Endodermal cell (in vitro differentiated cells): ENCODE measurements around the gene FUT7. TPM values are rescaled to one million over a fixed set of nuclear protein-coding genes. Genes with fewer than 3 reads are reported as not detected.

Source experiments
- DNase-seq: peaks from one replicate; pipeline ENCODE4 v3.0.0-alpha.2; 2017
- H3K27ac ChIP-seq: 2 replicates; pipeline ENCODE4 v1.5.1; 2013; ENCODE audit warnings: mild to moderate bottlenecking, low read depth, low read length, moderate library complexity
- H3K27me3 ChIP-seq: 2 replicates; pipeline ENCODE4 v1.6.1; 2013; ENCODE audit warnings: mild to moderate bottlenecking, low read length, moderate library complexity; ENCODE audit not compliant: insufficient read depth, control insufficient read depth, poor library complexity, severe bottlenecking
- H3K36me3 ChIP-seq: 2 replicates; pipeline ENCODE4 v1.7.0; 2013; ENCODE audit warnings: mild to moderate bottlenecking, low read length, moderate library complexity; ENCODE audit not compliant: control insufficient read depth, insufficient read depth
- H3K4me1 ChIP-seq: one replicate; pipeline ENCODE4 v1.7.0; 2013; ENCODE audit warnings: low read length; ENCODE audit not compliant: control insufficient read depth, insufficient read depth
- H3K4me3 ChIP-seq: 2 replicates; pipeline ENCODE4 v1.5.1; 2013; ENCODE audit warnings: mild to moderate bottlenecking, low read length, moderate library complexity
- H3K9ac ChIP-seq: 2 replicates; pipeline ENCODE4 v1.6.1; 2013; ENCODE audit warnings: mild to moderate bottlenecking, low read length, moderate library complexity; ENCODE audit not compliant: poor library complexity, severe bottlenecking; ENCODE audit errors: extremely low read depth
- H3K9me3 ChIP-seq: 2 replicates; pipeline ENCODE4 v1.6.1; 2013; ENCODE audit warnings: mild to moderate bottlenecking, low read length, moderate library complexity; ENCODE audit not compliant: control insufficient read depth
- H3K27ac Mint-ChIP-seq: 2 replicates; pipeline ENCODE4 v1.8.0; 2020; ENCODE audit warnings: mixed read lengths
- H3K27me3 Mint-ChIP-seq: 2 replicates; pipeline ENCODE4 v1.8.0; 2021; ENCODE audit warnings: mild to moderate bottlenecking, mixed read lengths; ENCODE audit not compliant: insufficient read depth
- H3K36me3 Mint-ChIP-seq: 2 replicates; pipeline ENCODE4 v1.8.0; 2020; ENCODE audit warnings: low read depth, mixed read lengths
- H3K4me1 Mint-ChIP-seq: 2 replicates; pipeline ENCODE4 v1.8.0; 2020; ENCODE audit warnings: mixed read lengths
- H3K4me3 Mint-ChIP-seq: 2 replicates; pipeline ENCODE4 v1.8.0; 2020; ENCODE audit warnings: mild to moderate bottlenecking, moderate library complexity, mixed read lengths
- H3K9me3 Mint-ChIP-seq: 2 replicates; pipeline ENCODE4 v1.8.0; 2020; ENCODE audit warnings: mild to moderate bottlenecking, mixed read lengths
- CTCF ChIP-seq: fragments of 200-600 bp; sonication (generic); conservative IDR thresholded peaks from 2 replicates; pipeline ENCODE4 v1.5.0; 2021; ENCODE audit warnings: antibody characterized with exemption, mild to moderate bottlenecking
- WGBS, 2 experiments: methylation state at CpG; one replicate each; pipeline versions ENCODE4 v1.1.5 to v1.1.7; 2013; ENCODE audit warnings: missing lambda C conversion rate in 2 of 2, mixed read lengths in 1 of 2; ENCODE audit not compliant: insufficient coverage in 1 of 2, insufficient read length in 1 of 2; 5-methylcytosine and 5-hydroxymethylcytosine counted together
- total RNA-seq, 2 donors: library from RNA; stranded (reverse); fragmentation: NEBNext Ultra II Directional in 1 of 2; extraction: Animal tissue kit (Norgen Biotek cat#: 25700) in 1 of 2; gene quantifications; 2 replicates in 1 of 2; 3 replicates in 1 of 2; pipeline ENCODE4 v1.2.1, GENCODE V29; 2021

Gene FUT7
- total RNA-seq, 2 donors from 2014 or later = not detected

- no peak for TF ChIP-seq CTCF
- Histone ChIP-seq H3K4me3 (no peak overlapping the region), H3K36me3 (peaks cover 9% of the 10 kb centered on the region), H3K27me3 (no peaks in the 10 kb centered on the region), H3K9me3 (no peaks in the 10 kb centered on the region), H3K9ac (no peak overlapping the region), H3K27ac (no peak overlapping the region), H3K4me1 (peaks cover 4% of the 10 kb centered on the region)
- Mint-ChIP-seq H3K4me3 (no peak overlapping the region), H3K4me1 (no peaks in the 10 kb centered on the region), H3K36me3 (peaks cover 4% of the 10 kb centered on the region), H3K27ac (no peak overlapping the region), H3K27me3 (peaks cover 5% of the 10 kb centered on the region), H3K9me3 (no peaks in the 10 kb centered on the region)
- no peak for DNase-seq
- 90 to 100% methylated on average over 3 to 10 of the region's 10 CpGs for WGBS, 2 experiments
These were observed 34.5 kb downstream of the FUT7 start for GRCh38 chr9:136997371-136997770.

GRCh38 chr9:136996361-136997292, 35.3 kb downstream of the FUT7 start, which contains the start of gene CLIC3:
TSS of gene CLIC3 (minus strand) at chr9:136996568. CDS start at chr9:136996543, 25 bp downstream.
- no peak for TF ChIP-seq CTCF
- Histone ChIP-seq H3K4me3 (no peak within 1 kb of the TSS), H3K36me3 (peaks cover 9% of the 10 kb centered on the region), H3K9ac (no peak within 1 kb of the TSS), H3K27ac (no peak within 1 kb of the TSS), H3K4me1 (peaks cover 4% of the 10 kb centered on the region), H3K27me3 (no peaks in the 10 kb centered on the region), H3K9me3 (no peaks in the 10 kb centered on the region)
- peak; percentile 85 for DNase-seq
- Mint-ChIP-seq H3K4me3 (peak within 1 kb of the TSS; percentile 37), H3K36me3 (peaks cover 4% of the 10 kb centered on the region), H3K9me3 (peaks cover under 1% of the 10 kb centered on the region), H3K4me1 (no peaks in the 10 kb centered on the region), H3K27me3 (peaks cover 5% of the 10 kb centered on the region), H3K27ac (no peak within 1 kb of the TSS)
- WGBS, 2 experiments = 45 to 66% methylated on average over 17 to 35 of the region's 35 CpGs

DNA sequence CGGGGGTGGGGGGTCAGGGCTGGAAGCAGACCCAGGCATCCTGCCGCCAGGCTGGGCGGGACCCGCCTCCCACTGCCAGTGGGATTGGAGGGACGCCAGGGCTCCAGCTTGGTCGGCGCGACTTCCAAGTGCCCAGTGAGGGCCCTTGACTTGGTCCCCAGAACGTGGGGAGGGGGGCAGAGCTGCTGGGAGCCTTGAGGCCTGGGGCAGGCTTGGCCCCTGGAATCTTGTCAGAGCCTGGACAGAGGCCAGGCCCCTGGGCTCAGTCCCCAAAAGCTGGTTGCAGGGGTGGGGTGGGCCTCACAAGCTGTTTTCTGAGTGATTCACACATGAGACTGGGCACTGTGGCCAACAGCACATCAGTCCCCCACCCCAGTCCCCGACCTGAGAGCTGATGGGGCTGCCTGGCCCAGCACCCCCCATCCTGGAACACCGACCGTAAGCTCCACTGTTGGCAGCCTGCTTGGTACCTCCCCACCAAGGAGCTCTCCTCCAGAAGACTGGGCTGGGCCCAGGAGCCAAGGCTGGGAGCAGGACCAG, 36.0 kb downstream of the FUT7 start:
- Histone ChIP-seq H3K4me1 (peaks cover 4% of the 10 kb centered on the region), H3K9me3 (peaks cover 7% of the 10 kb centered on the region), H3K36me3 (peaks cover 9% of the 10 kb centered on the region), H3K27me3 (no peaks in the 10 kb centered on the region), H3K9ac (no peak overlapping the region), H3K27ac (no peak overlapping the region), H3K4me3 (no peak overlapping the region)
- DNase-seq = no peak
- Mint-ChIP-seq H3K4me1 (no peaks in the 10 kb centered on the region), H3K4me3 (no peak overlapping the region), H3K27me3 (peaks cover 9% of the 10 kb centered on the region), H3K27ac (no peak overlapping the region), H3K9me3 (peaks cover 8% of the 10 kb centered on the region), H3K36me3 (peaks cover 4% of the 10 kb centered on the region)
- TF ChIP-seq CTCF = no peak
- 92 to 94% methylated on average over 6 to 12 of the region's 12 CpGs for WGBS, 2 experiments
